ENCODE measurements around the gene KIF1A.

KIF1A gene

DNA sequence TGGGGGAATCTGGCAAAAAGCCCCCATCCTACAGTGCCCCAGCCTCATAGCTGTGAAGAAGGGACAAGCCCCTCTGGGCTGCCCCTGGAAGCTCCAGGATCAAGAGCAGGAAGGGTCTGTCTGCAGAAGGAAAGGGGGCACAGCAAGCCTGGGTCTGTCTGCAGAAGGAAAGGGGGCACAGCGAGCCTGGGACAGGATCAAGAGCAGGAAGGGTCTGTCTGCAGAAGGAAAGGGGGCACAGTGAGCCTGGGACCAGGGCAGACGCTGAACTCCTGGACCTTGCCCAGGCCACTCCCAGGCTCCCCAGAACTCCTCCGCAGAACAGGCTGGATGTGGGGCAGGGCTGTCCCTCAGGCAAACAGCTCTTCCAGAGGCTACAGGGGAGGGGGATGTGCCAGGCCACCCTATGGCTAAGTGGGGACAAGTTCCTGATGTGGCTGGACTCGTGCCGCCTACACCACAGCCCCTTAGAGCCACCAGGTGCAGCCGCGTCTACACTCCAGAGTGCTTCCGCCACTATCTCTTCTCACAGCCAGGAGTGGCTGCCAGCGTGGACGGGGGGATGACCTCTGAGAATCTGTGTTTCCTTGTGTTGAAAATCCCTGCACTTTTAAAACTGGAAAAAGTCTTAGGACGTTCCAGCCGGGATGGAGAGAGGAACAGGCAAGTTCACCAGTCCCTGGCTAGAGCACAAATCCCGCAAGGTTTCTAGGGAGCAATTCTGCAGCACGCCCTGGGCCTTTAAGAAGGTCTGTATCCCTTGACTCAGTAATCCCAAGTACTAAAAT, 20.8 kb downstream of the KIF1A start:
- no peak for DNase-seq (ENCODE audit: low read depth)

DNA sequence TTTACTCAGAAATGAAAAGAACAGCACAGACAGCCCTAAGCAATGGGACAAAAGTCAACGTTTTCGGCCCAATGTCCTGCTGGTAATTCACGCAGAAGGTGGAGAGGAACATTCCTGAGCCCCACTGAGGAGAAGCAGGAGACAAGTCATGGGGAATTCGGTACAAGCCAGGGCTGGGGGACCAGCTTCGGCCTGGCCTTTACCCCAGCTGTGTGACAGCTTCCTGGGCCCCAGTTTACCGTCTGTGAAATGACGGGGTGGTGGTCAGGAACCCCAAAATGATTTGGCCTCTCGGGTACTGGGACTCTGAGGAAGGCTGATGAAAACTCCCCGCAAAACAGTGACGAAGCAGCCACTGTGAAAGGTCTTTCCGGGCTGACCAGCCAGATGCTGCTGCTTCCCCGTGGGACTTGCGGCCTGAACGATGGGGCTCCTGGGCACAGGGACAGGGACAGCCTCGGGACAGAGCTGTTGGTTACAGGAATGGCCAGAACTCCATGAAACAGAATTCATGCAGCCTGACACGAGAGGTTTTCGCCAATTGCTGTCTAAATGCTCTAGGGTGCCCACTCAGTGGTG, 21.6 kb downstream of the KIF1A start:
- no peak for DNase-seq (ENCODE audit: low read depth)

DNA sequence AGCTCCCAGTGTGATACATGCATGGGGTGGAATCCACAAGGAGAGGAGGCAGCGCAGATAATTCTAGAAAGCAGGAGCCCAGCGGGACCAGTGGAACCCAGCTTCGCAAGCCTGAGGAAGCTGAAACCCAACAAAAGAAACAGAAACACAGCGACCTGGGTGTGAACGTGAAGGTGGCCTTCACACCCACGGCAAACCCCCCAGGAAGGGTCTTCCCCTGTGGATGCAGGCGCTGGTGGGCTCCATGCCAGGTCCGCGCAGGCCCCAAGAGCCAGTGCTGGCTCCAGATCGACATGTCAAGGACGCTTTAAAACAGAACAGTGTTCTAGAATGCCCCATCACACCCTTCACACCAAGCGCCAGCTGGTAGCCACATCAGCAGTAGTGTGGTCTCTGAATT, 22.1 kb downstream of the KIF1A start:
- no peak for DNase-seq (ENCODE audit: low read depth)

- DNase-seq (ENCODE audit: low read depth) = no peak
These were observed 22.5 kb downstream of the KIF1A start for GRCh38 chr2:240797500-240797895.

DNA sequence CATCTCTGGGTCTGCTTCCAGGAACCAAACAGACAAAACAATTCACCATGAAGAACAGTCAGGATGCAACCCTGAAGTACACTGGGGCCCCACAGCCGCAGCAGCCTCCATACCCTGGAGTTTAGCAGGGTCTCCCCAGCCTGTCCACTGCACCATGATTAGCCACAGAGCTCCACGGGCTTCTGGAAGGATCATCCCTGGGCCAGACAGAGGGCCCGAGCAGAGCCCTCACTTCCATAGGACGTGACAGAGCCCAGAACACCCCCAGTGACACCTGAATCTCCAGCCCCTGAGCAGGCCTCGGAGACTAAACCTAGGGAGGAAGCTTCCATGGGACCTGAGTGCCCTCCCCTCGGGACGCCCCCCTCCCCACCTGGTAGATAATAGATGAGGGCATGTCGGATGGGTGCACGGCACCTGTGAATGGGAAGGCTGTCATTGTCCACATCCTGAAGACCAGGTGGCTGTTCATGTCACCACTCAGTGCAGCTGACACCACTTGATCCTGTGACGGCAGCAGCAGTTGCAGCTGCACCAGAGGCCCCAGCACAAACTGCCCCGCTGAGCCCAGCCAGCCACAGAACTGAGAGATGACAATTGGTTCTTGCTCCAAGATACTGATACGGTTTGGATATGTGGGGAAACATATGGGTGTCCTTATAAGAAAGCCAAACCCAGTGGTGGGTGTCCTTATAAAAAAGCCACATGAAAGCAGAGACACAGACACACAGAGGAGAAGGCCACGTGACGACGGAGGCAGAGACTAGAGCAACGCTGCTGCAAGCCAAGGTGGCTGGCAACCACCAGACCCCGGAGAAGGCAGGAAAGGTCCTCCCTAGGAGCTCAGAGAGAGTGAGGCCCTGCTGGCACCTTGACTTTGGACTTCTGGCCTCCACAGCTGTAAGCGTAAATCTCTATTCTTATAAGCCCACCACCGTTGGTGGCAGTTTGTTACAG, 23.2 kb downstream of the KIF1A start:
- no peak for DNase-seq (ENCODE audit: low read depth)

DNA sequence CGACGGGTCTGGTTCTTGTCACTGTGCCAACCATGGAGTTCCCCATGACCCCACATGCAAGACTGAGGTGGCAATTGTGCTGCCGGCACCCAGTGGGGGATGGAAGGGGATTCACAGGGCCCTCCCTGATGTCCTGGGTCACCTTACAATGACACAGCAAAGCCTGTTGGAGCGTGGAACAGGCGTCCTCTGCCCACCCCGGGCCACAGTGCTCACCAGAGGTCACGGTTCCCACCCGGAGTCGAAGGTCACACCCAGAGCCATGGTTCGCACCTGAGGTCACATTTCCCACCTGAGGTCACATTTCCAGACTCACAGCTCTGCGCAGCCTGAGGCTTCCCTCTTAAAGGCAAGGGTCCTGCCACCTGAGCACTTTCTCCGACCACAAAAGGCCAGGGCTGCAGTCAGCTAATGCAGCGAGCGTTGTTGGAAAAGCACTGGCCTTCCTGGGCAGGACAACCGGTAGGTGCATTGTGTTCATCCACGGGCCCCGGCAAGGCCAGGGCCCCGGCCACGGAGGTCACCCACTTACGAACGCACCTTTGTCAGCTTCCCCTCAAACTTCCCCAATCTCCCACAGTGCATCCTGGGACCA, 24.0 kb downstream of the KIF1A start:
- no peak for DNase-seq (ENCODE audit: low read depth)

- no peak for DNase-seq (ENCODE audit: low read depth)
These were observed 24.6 kb downstream of the KIF1A start for GRCh38 chr2:240795454-240795853.

DNA sequence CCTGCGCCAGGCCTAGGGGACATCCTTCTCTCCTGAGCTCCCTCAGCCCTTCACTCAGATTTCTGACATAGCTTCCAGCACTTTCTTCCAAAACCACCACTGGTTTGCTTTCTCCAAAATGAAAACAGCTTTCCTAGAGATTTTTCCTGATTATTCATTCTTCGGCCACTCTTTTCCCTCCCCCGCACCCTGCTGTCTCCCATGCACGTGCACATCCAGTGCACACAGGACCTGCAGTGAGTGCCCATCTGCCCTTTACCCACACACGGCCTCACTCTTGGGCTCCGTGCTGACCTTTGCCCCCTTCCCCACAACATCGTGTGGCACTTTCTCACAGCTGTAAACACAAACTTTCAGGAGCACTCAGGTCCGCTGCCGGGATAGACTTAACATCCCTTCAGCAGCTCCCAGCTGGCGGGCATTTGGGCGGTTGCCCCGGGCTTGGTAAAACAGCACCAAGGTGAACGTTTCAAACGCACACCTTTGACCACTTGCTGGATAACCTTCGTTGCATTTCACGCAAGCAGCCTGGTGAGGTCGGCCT, 25.8 kb downstream of the KIF1A start:
- DNase-seq (ENCODE audit: low read depth) = no peak

GRCh38 chr2:240793313-240794177, 26.5 kb downstream of the KIF1A start:
- no peak for DNase-seq (ENCODE audit: low read depth)

GRCh38 chr2:240792629-240793312, 27.2 kb downstream of the KIF1A start:
- no peak for DNase-seq (ENCODE audit: low read depth)

DNA sequence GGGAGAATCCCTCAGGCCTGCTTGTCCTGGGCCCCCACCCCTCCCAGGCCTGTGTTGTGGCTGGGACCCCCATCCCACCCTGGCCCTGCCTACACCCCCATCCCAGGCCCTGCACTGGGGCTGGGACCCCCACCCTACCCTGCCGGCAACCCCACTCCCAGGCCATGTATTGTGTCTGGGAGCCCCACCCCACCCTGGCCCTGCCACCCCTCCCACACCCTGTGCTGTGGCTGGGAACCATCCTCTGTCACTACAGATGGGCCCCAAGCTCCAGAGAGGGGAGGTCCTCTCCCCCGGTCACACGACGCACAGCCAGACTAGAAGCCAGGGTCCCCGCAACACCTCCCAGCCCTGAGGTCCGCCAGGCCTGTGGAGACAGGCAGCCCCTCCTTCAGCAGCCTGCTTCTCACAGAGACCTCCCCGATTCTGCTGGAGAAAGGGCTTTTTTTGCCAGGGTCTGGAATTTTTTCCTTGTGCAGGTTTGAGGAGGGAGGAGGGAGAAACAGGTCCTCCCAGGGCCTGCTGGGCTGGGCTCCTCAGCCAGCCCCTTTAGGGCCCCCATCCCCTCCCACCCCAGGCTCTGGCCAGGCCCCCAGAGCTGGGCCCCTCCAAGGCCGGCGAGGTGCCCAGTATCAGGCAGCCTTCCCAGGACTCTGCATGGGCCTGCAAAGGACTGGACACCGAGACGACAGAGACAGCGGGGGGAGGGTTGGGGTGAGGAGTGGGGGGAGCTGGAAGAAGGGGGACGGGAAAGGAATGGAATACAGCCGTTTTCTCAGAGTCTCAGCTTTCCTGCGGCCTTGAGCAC, 28.0 kb downstream of the KIF1A start:
- DNase-seq (ENCODE audit: low read depth) = no peak

- no peak for DNase-seq (ENCODE audit: low read depth)
These were observed 28.7 kb downstream of the KIF1A start for GRCh38 chr2:240791221-240791800.

- no peak for DNase-seq (ENCODE audit: low read depth)
These were observed 29.4 kb downstream of the KIF1A start for GRCh38 chr2:240790370-240791220.

- DNase-seq (ENCODE audit: low read depth) = no peak
These were observed 30.3 kb downstream of the KIF1A start for GRCh38 chr2:240789501-240790369.

GRCh38 chr2:240789051-240789453, 31.0 kb downstream of the KIF1A start:
- DNase-seq (ENCODE audit: low read depth) = no peak

GRCh38 chr2:240788482-240788881, 31.5 kb downstream of the KIF1A start:
- no peak for DNase-seq (ENCODE audit: low read depth)

All from stimulated activated CD8-positive, alpha-beta memory T cell treated with anti-CD3 and anti-CD28 coated beads, Interleukin-15, amount 100 ng/mL, for 1 hour (primary cell).